Keratinocyte (primary cell): ENCODE measurements around the gene FXYD6. TPM values are rescaled to one million over a fixed set of nuclear protein-coding genes. Genes with fewer than 3 reads are reported as not detected.

ENCODE experiments used
- DNase-seq: peaks from one replicate; pipeline ENCODE4 v3.0.0-alpha.2; 2011; ENCODE audit warnings: low read depth, missing footprints, low spot score
- FAIRE-seq: peaks from 2 replicates; lab custom pipeline; 2011; peaks lifted over from hg19 to GRCh38; lab: Jason Lieb, UNC
- H2AFZ ChIP-seq: 2 replicates; pipeline ENCODE4 v1.6.0; 2012; ENCODE audit warnings: low read length, control low read depth, inconsistent platforms; ENCODE audit not compliant: control insufficient read depth
- H3K27ac ChIP-seq: 2 replicates; pipeline ENCODE4 v1.5.1; 2011; ENCODE audit warnings: low read length; ENCODE audit not compliant: control insufficient read depth, insufficient read depth
- H3K27me3 ChIP-seq: 3 replicates; pipeline ENCODE4 v1.6.0; 2011; ENCODE audit warnings: low read length; ENCODE audit not compliant: control insufficient read depth, insufficient read depth; ENCODE audit errors: extremely low read depth
- H3K36me3 ChIP-seq, 2 experiments: 2 replicates in 1 of 2; 3 replicates in 1 of 2; pipeline ENCODE4 v1.5.1; 2011; ENCODE audit warnings: low read length in 2 of 2, mild to moderate bottlenecking in 1 of 2; ENCODE audit not compliant: control insufficient read depth in 2 of 2, insufficient read depth in 2 of 2; ENCODE audit errors: extremely low read depth in 1 of 2
- H3K4me1 ChIP-seq: 3 replicates; pipeline ENCODE4 v1.5.1; 2011; ENCODE audit warnings: low read length; ENCODE audit not compliant: control insufficient read depth, insufficient read depth; ENCODE audit errors: extremely low read depth
- H3K4me2 ChIP-seq: 3 replicates; pipeline ENCODE4 v1.6.0; 2011; ENCODE audit warnings: low read depth, low read length; ENCODE audit not compliant: control insufficient read depth, insufficient read depth; ENCODE audit errors: extremely low read depth
- H3K4me3 ChIP-seq, 3 experiments: fragments of 200-600 bp in 1 of 3; sonication (generic) in 1 of 3; 2 replicates in 2 of 3; 3 replicates in 1 of 3; pipeline ENCODE4 v1.5.1; 2011 to 2016; ENCODE audit warnings: low read length in 3 of 3, mild to moderate bottlenecking in 3 of 3, control low read depth in 2 of 3, inconsistent platforms in 1 of 3, low read depth in 1 of 3, mixed read lengths in 1 of 3, mixed run types in 1 of 3, moderate library complexity in 1 of 3; ENCODE audit not compliant: control insufficient read depth in 2 of 3, insufficient read depth in 2 of 3; ENCODE audit errors: extremely low read depth in 1 of 3
- H3K79me2 ChIP-seq: 2 replicates; pipeline ENCODE4 v1.6.0; 2012; ENCODE audit warnings: low read length; ENCODE audit not compliant: control insufficient read depth, insufficient read depth
- H3K9ac ChIP-seq: 3 replicates; pipeline ENCODE4 v1.6.0; 2011; ENCODE audit warnings: low read length; ENCODE audit not compliant: control insufficient read depth, insufficient read depth; ENCODE audit errors: extremely low read depth
- H3K9me1 ChIP-seq: 3 replicates; pipeline ENCODE4 v1.6.0; 2011; ENCODE audit warnings: low read length; ENCODE audit not compliant: control insufficient read depth, insufficient read depth; ENCODE audit errors: extremely low read depth
- H3K9me3 ChIP-seq: 2 replicates; pipeline ENCODE4 v1.5.1; 2012; ENCODE audit warnings: low read depth, low read length; ENCODE audit not compliant: control insufficient read depth
- H4K20me1 ChIP-seq: 3 replicates; pipeline ENCODE4 v1.6.0; 2011; ENCODE audit warnings: low read length; ENCODE audit not compliant: control insufficient read depth, insufficient read depth; ENCODE audit errors: extremely low read depth
- EZH2 ChIP-seq: IDR thresholded peaks from one replicate; pipeline ENCODE4 v1.6.1; 2012; ENCODE audit warnings: inconsistent platforms, mild to moderate bottlenecking, low read length, moderate library complexity
- dilution Hi-C: fragments of 300-500 bp; cut with MboI; formaldehyde crosslinking; loops from one replicate; pipeline ENCODE4 v1.7.0; 2020; ENCODE audit warnings: low sequenced_read_pairs; ENCODE audit not compliant: extremely low pct_ligation_motif_present
- polyA plus RNA-seq, 5 experiments: library from polyadenylated mRNA; depleted of rRNA in 3 of 5; stranded (reverse) in 3 of 5; stranded (forward) in 1 of 5; unstranded in 1 of 5; fragments of >200 nt; gene quantifications; 1 replicate in 1 of 5; 2 replicates in 3 of 5; 3 replicates in 1 of 5; pipeline versions ENCODE4 v1.2.1 to v1.2.3, GENCODE V29; 2011 to 2012; ENCODE audit warnings: missing spikeins in 2 of 5, low read depth in 1 of 5, low replicate concordance in 1 of 5
- TF ChIP-seq, protein P1 (sequence below), 3 experiments: IDR thresholded peaks in 1 of 3; conservative IDR thresholded peaks in 1 of 3; optimal IDR thresholded peaks in 1 of 3; 2 replicates in 2 of 3; 3 replicates in 1 of 3; pipeline versions ENCODE3 to v1.5.1; 2011; ENCODE audit warnings: low read length in 3 of 3, mild to moderate bottlenecking in 3 of 3, moderate library complexity in 2 of 3, control low read depth in 1 of 3, inconsistent platforms in 1 of 3; ENCODE audit not compliant: insufficient read depth in 2 of 3; ENCODE audit errors: extremely low read depth in 1 of 3

Gene FXYD6
- polyA plus RNA-seq, 1 donor (not counting 4 experiments of a cell fraction or from before 2014, with no cell fraction given) = not detected

DNA sequence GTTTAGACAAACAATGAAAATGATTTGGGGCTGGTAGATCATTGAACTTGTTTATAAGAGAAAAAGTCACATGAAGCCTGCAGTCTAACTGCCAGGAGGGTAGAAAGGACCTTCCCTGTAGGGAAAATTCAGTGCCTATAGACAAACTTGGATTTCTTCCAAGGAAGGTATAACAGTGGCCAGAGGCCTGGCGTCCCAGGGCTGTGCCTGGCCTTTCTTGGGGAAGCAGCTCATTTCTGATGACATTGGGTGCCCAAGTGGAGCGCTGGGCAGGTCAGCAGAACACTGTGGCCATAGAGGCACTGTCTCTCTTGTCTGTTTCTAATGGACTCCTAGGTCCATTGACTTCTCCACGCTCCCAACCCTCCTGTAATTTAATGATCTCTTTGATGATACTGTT lies 6.6 kb upstream of the FXYD6 start:
- Histone ChIP-seq H3K27ac (no peak overlapping the region), H3K4me3 (no peak overlapping the region), H3K4me2 (no peak overlapping the region), H2AFZ (no peak overlapping the region), H3K79me2 (no peaks in the 10 kb centered on the region), H3K9ac (no peak overlapping the region), H3K4me1 (peaks cover 5% of the 10 kb centered on the region), H3K9me3 (no peaks in the 10 kb centered on the region), H3K9me1 (no peaks in the 10 kb centered on the region), H4K20me1 (no peaks in the 10 kb centered on the region), H3K27me3 (peaks cover 41% of the 10 kb centered on the region), H3K36me3 (no peaks in the 10 kb centered on the region)
- FAIRE-seq (no peak), DNase-seq (no peak)
- dilution Hi-C loops = no loop called here
- TF ChIP-seq EZH2 = no peak
- TF ChIP-seq, protein P1, sequence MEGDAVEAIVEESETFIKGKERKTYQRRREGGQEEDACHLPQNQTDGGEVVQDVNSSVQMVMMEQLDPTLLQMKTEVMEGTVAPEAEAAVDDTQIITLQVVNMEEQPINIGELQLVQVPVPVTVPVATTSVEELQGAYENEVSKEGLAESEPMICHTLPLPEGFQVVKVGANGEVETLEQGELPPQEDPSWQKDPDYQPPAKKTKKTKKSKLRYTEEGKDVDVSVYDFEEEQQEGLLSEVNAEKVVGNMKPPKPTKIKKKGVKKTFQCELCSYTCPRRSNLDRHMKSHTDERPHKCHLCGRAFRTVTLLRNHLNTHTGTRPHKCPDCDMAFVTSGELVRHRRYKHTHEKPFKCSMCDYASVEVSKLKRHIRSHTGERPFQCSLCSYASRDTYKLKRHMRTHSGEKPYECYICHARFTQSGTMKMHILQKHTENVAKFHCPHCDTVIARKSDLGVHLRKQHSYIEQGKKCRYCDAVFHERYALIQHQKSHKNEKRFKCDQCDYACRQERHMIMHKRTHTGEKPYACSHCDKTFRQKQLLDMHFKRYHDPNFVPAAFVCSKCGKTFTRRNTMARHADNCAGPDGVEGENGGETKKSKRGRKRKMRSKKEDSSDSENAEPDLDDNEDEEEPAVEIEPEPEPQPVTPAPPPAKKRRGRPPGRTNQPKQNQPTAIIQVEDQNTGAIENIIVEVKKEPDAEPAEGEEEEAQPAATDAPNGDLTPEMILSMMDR (optimal IDR thresholded peaks at IDR 0.05 in 1 of 3, IDR thresholded peaks at IDR 0.05 in 1 of 3, conservative IDR thresholded peaks at IDR 0.05 in 1 of 3; ENCODE audit: extremely low read depth in 1 of 3, insufficient read depth in 2 of 3, low read length in 3 of 3) = no peak

DNA sequence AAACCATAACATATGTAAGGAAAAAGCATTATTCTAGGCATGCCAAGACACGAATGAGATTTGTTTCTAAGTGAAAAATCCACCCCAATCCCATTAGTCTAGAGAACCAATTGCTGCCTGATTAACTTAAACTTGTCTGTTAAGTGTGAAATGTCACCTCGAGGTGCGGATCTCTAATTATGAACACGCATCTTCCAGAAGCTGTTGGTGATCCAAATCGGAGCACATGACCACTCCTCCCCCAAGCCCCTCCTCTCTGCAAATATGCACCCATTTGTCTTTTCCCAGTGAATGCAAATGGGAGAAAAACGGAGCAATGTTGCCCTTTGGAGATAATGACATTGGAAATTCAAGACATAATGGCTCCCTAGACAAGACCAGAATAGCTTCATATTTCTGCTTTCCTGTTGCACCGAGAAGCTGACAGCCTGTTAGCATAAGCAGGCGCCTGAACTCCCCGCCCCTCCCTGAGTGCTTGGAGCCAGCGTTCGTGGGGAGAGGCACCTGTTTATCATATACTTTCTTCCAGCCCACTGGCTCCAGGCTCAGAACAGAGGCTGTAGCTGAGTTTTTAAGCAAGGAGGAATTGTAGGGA lies 6.0 kb upstream of the FXYD6 start:
- peaks cover 5% of the 10 kb centered on the region for H3K4me1 ChIP-seq
- no peaks in the 10 kb centered on the region for H3K79me2 ChIP-seq
- H3K9me1 ChIP-seq = no peaks in the 10 kb centered on the region
- dilution Hi-C loops = no loop called here
- H3K9ac ChIP-seq = no peak overlapping the region
- no peaks in the 10 kb centered on the region for H4K20me1 ChIP-seq
- no peak overlapping the region for H3K4me3 ChIP-seq
- TF ChIP-seq, protein P1 (optimal IDR thresholded peaks at IDR 0.05 in 1 of 3, IDR thresholded peaks at IDR 0.05 in 1 of 3, conservative IDR thresholded peaks at IDR 0.05 in 1 of 3; ENCODE audit: extremely low read depth in 1 of 3, insufficient read depth in 2 of 3, low read length in 3 of 3) = no peak
- TF ChIP-seq EZH2 = no peak
- H3K27me3 ChIP-seq = peaks cover 45% of the 10 kb centered on the region
- H3K4me2 ChIP-seq = no peak overlapping the region
- no peak for FAIRE-seq
- H3K9me3 ChIP-seq = no peaks in the 10 kb centered on the region
- DNase-seq = no peak
- no peak overlapping the region for H3K27ac ChIP-seq
- no peaks in the 10 kb centered on the region for H3K36me3 ChIP-seq
- H2AFZ ChIP-seq = no peak overlapping the region
